AG10803 (cell line): ENCODE measurements around the gene SFMBT2.

ENCODE experiments used
- DNase-seq: peaks from one replicate; pipeline ENCODE4 v3.0.0; 2010; ENCODE audit warnings: low read depth
- H3K4me3 ChIP-seq: 2 replicates; pipeline ENCODE4 v1.5.1; 2011; ENCODE audit warnings: mild to moderate bottlenecking, low read length, control low read depth
- CTCF ChIP-seq: conservative IDR thresholded peaks from 2 replicates; pipeline ENCODE4 v1.5.1; 2011; ENCODE audit warnings: mild to moderate bottlenecking, low read length, control low read depth, inconsistent platforms

SFMBT2 gene

GRCh38 chr10:7211857-7212577 is 198.8 kb downstream of the SFMBT2 start:
- H3K4me3 ChIP-seq: no peak overlapping the region
- DNase-seq: no peak
- no peak for TF ChIP-seq CTCF

GRCh38 chr10:7210516-7210915 is 200.3 kb downstream of the SFMBT2 start:
- no peak for DNase-seq

DNA sequence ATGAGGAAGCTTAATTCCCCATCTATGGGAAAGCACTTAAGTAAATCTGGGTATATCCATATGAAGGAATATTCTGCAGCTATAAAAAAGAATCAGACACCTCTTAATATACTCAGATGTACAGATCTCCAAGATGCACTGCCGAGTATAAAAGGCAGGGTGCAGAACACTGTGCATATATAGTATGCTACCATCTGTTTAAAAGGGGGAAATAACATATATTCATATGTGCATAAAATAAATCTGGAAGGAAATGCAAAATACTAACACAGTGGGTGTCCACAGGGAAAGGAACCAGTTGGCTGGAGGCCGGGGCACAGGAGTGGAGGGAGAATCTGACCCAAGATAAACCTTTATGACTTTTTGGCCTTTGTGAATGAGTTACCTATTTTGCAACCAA is 201.4 kb downstream of the SFMBT2 start:
- DNase-seq: no peak
- no peak for TF ChIP-seq CTCF
- H3K4me3 ChIP-seq: no peak overlapping the region

More at GRCh38 chr10:7210516-7210915, 200.3 kb downstream of the SFMBT2 start:
- no peak for TF ChIP-seq CTCF
- H3K4me3 ChIP-seq: no peak overlapping the region

GRCh38 chr10:7206412-7207100 is 204.3 kb downstream of the SFMBT2 start:
- no peak for DNase-seq
- TF ChIP-seq CTCF: no peak
- no peak overlapping the region for H3K4me3 ChIP-seq

- TF ChIP-seq CTCF: no peak
- H3K4me3 ChIP-seq: no peak overlapping the region
- DNase-seq: no peak
Measured at GRCh38 chr10:7205656-7206055, 205.2 kb downstream of the SFMBT2 start.

- no peak for DNase-seq
- TF ChIP-seq CTCF: no peak
Measured at GRCh38 chr10:7202793-7203355, 208.0 kb downstream of the SFMBT2 start.

More at GRCh38 chr10:7202793-7203355, 208.0 kb downstream of the SFMBT2 start:
- no peak overlapping the region for H3K4me3 ChIP-seq
